SK-N-SH treated with all-trans-retinoic acid at 6 μM for 48 hours (cell line): ENCODE data around the gene GALNT15.

Experiments used
- ATAC-seq: fragments of 200-7000 bp; cut with Tn5 transposase; 3 replicates; pipeline ENCODE4 v1.9.1; 2020; ENCODE audit warnings: mild to moderate bottlenecking, moderate library complexity
- ARNTL ChIP-seq: fragments of 450-650 bp; formaldehyde crosslinking; IDR thresholded peaks from 2 replicates; pipeline ENCODE4 v1.5.0; 2020; ENCODE audit warnings: low read depth, mild to moderate bottlenecking, moderate library complexity, borderline replicate concordance
- BACH2 ChIP-seq: fragments of 250-450 bp; sonication (Bioruptor Pico); IDR thresholded peaks from 2 replicates; pipeline ENCODE4 v1.9.0; 2021; ENCODE audit warnings: mild to moderate bottlenecking, borderline replicate concordance
- CSDC2 ChIP-seq: fragments of 250-450 bp; sonication (Bioruptor Pico); IDR thresholded peaks from 2 replicates; pipeline ENCODE4 v1.5.0; 2020; ENCODE audit warnings: mild to moderate bottlenecking, moderate library complexity
- GLIS3 ChIP-seq: fragments of 250-450 bp; sonication (Bioruptor Pico); IDR thresholded peaks from 2 replicates; pipeline ENCODE4 v1.5.0; 2020; ENCODE audit warnings: mild to moderate bottlenecking, moderate library complexity
- ISL1 ChIP-seq: fragments of 250-450 bp; sonication (Bioruptor Pico); IDR thresholded peaks from 2 replicates; pipeline ENCODE4 v2.1.2; 2022; ENCODE audit warnings: mild to moderate bottlenecking, moderate library complexity
- OSR1 ChIP-seq: fragments of 250-450 bp; sonication (Bioruptor Pico); IDR thresholded peaks from 2 replicates; pipeline ENCODE4 v1.8.0; 2022; ENCODE audit warnings: moderate library complexity, mild to moderate bottlenecking, inconsistent platforms
- RARB ChIP-seq: fragments of 250-450 bp; sonication (Bioruptor Pico); IDR thresholded peaks from 2 replicates; pipeline ENCODE4 v1.8.0; 2021; ENCODE audit warnings: mild to moderate bottlenecking, moderate library complexity
- SNAI2 ChIP-seq: fragments of 250-450 bp; sonication (Bioruptor Pico); IDR thresholded peaks from 2 replicates; pipeline ENCODE4 v1.5.0; 2020; ENCODE audit warnings: mild to moderate bottlenecking, moderate library complexity
- TCF4 ChIP-seq: fragments of 250-450 bp; sonication (Bioruptor Pico); IDR thresholded peaks from 2 replicates; pipeline ENCODE4 v1.8.0; 2021; ENCODE audit warnings: mild to moderate bottlenecking, moderate library complexity, borderline replicate concordance
- TOX ChIP-seq: fragments of 250-450 bp; sonication (Bioruptor Pico); IDR thresholded peaks from 2 replicates; pipeline ENCODE4 v1.8.0; 2021; ENCODE audit warnings: mild to moderate bottlenecking, moderate library complexity, borderline replicate concordance
- TSHZ2 ChIP-seq: fragments of 250-450 bp; sonication (Bioruptor Pico); IDR thresholded peaks from 2 replicates; pipeline ENCODE4 v1.5.0; 2020; ENCODE audit warnings: mild to moderate bottlenecking, moderate library complexity
- ZFP30 ChIP-seq: fragments of 450-650 bp; formaldehyde crosslinking; IDR thresholded peaks from 2 replicates; pipeline ENCODE4 v1.5.0; 2022; ENCODE audit warnings: mild to moderate bottlenecking, moderate library complexity
- ZNF565 ChIP-seq: fragments of 450-650 bp; formaldehyde crosslinking; conservative IDR thresholded peaks from 2 replicates; pipeline ENCODE4 v1.5.0; 2020; ENCODE audit warnings: low read depth, mild to moderate bottlenecking, moderate library complexity
- ZNF70 ChIP-seq: fragments of 450-650 bp; formaldehyde crosslinking; IDR thresholded peaks from 2 replicates; pipeline ENCODE4 v1.5.0; 2020; ENCODE audit warnings: mild to moderate bottlenecking, moderate library complexity
- ZNF8 ChIP-seq: fragments of 450-650 bp; formaldehyde crosslinking; IDR thresholded peaks from 2 replicates; pipeline ENCODE4 v1.5.0; 2020; ENCODE audit warnings: mild to moderate bottlenecking, moderate library complexity
- TF ChIP-seq, protein P1 (sequence below): fragments of 250-450 bp; sonication (Bioruptor Pico); IDR thresholded peaks from 2 replicates; pipeline ENCODE4 v1.5.1; 2020; ENCODE audit warnings: low read depth, mild to moderate bottlenecking, moderate library complexity
- TF ChIP-seq, protein P2 (sequence below): fragments of 250-450 bp; sonication (Bioruptor Pico); IDR thresholded peaks from 2 replicates; pipeline ENCODE4 v1.8.0; 2020; ENCODE audit warnings: mild to moderate bottlenecking, moderate library complexity, borderline replicate concordance
- TF ChIP-seq, protein P3 (sequence below): fragments of 250-450 bp; sonication (Bioruptor Pico); IDR thresholded peaks from 2 replicates; pipeline ENCODE4 v1.8.0; 2021; ENCODE audit warnings: low read depth, mild to moderate bottlenecking, moderate library complexity, borderline replicate concordance

Gene GALNT15

DNA sequence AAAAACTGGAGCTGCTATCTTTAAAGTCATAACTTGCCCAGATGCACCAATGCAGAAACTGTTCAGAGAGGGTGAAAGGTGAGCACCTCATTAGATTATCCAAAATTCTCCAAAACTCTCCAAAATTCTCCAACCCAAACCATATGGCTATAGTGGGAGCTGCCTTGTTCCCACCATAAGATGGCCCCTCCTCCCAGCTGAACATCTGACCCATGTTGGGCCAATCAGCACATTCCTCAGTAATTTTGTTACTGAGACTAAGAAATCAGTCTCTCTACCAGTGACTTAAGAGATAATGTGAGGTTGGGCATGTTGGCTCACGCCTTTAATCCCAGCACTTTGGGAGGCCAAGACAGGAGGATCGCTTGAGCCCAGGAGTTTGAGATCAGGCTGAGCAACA lies 57.5 kb downstream of the GALNT15 start:
- no peak for ATAC-seq
- TF ChIP-seq GLIS3 (no peak), TCF4 (CRISPR knock-in tag) (no peak), ZFP30 (CRISPR knock-in tag) (no peak), ISL1 (no peak), OSR1 (CRISPR knock-in tag) (no peak), ZNF8 (CRISPR knock-in tag) (no peak), CSDC2 (no peak), RARB (CRISPR knock-in tag) (no peak), TOX (CRISPR knock-in tag) (no peak), ZNF70 (CRISPR knock-in tag) (no peak)
- TF ChIP-seq, protein P1, sequence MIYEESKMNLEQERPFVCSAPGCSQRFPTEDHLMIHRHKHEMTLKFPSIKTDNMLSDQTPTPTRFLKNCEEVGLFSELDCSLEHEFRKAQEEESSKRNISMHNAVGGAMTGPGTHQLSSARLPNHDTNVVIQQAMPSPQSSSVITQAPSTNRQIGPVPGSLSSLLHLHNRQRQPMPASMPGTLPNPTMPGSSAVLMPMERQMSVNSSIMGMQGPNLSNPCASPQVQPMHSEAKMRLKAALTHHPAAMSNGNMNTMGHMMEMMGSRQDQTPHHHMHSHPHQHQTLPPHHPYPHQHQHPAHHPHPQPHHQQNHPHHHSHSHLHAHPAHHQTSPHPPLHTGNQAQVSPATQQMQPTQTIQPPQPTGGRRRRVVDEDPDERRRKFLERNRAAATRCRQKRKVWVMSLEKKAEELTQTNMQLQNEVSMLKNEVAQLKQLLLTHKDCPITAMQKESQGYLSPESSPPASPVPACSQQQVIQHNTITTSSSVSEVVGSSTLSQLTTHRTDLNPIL (CRISPR knock-in tag), result no peak
- TF ChIP-seq, protein P2, sequence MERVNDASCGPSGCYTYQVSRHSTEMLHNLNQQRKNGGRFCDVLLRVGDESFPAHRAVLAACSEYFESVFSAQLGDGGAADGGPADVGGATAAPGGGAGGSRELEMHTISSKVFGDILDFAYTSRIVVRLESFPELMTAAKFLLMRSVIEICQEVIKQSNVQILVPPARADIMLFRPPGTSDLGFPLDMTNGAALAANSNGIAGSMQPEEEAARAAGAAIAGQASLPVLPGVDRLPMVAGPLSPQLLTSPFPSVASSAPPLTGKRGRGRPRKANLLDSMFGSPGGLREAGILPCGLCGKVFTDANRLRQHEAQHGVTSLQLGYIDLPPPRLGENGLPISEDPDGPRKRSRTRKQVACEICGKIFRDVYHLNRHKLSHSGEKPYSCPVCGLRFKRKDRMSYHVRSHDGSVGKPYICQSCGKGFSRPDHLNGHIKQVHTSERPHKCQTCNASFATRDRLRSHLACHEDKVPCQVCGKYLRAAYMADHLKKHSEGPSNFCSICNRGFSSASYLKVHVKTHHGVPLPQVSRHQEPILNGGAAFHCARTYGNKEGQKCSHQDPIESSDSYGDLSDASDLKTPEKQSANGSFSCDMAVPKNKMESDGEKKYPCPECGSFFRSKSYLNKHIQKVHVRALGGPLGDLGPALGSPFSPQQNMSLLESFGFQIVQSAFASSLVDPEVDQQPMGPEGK (CRISPR knock-in tag), result no peak
- TF ChIP-seq, protein P3, sequence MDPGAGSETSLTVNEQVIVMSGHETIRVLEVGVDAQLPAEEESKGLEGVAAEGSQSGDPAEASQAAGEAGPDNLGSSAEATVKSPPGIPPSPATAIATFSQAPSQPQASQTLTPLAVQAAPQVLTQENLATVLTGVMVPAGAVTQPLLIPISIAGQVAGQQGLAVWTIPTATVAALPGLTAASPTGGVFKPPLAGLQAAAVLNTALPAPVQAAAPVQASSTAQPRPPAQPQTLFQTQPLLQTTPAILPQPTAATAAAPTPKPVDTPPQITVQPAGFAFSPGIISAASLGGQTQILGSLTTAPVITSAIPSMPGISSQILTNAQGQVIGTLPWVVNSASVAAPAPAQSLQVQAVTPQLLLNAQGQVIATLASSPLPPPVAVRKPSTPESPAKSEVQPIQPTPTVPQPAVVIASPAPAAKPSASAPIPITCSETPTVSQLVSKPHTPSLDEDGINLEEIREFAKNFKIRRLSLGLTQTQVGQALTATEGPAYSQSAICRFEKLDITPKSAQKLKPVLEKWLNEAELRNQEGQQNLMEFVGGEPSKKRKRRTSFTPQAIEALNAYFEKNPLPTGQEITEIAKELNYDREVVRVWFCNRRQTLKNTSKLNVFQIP (CRISPR knock-in tag), result no peak

GRCh38 chr3:16233806-16234205 lies 59.3 kb downstream of the GALNT15 start:
- ATAC-seq, result no peak

GRCh38 chr3:16234281-16234680 lies 59.8 kb downstream of the GALNT15 start:
- TF ChIP-seq, protein P3 (CRISPR knock-in tag), result no peak
- no peak for TF ChIP-seq ZFP30 (CRISPR knock-in tag)
- no peak for TF ChIP-seq SNAI2 (CRISPR knock-in tag)
- TF ChIP-seq BACH2 (CRISPR knock-in tag), result no peak
- no peak for TF ChIP-seq ZNF565 (CRISPR knock-in tag)
- no peak for TF ChIP-seq TCF4 (CRISPR knock-in tag)
- TF ChIP-seq TOX (CRISPR knock-in tag), result no peak
- TF ChIP-seq, protein P2 (CRISPR knock-in tag), result no peak
- no peak for TF ChIP-seq OSR1 (CRISPR knock-in tag)
- TF ChIP-seq TSHZ2, result no peak
- TF ChIP-seq, all 23 proteins: peak for 0
- ATAC-seq, result no peak

More at GRCh38 chr3:16233806-16234205, 59.3 kb downstream of the GALNT15 start:
- no peak for TF ChIP-seq RARB (CRISPR knock-in tag)
- no peak for TF ChIP-seq GLIS3
- TF ChIP-seq ZNF8 (CRISPR knock-in tag), result no peak
- no peak for TF ChIP-seq ZNF565 (CRISPR knock-in tag)
- no peak for TF ChIP-seq ARNTL (CRISPR knock-in tag)
- TF ChIP-seq CSDC2, result no peak
- no peak for TF ChIP-seq TOX (CRISPR knock-in tag)
- TF ChIP-seq SNAI2 (CRISPR knock-in tag), result no peak
- TF ChIP-seq BACH2 (CRISPR knock-in tag), result no peak
